AG09309 (cell line): ENCODE data around the gene SH2D6.

Experiments
- DNase-seq: peaks from one replicate; pipeline ENCODE4 v3.0.0-alpha.2; 2010; ENCODE audit warnings: low read depth
- H3K4me3 ChIP-seq: 2 replicates; pipeline ENCODE4 v1.5.1; 2011; ENCODE audit warnings: mild to moderate bottlenecking, low read depth, low read length, moderate library complexity; ENCODE audit not compliant: control insufficient read depth
- TF ChIP-seq, protein P1 (sequence below): IDR thresholded peaks from 2 replicates; pipeline ENCODE4 v1.5.1; 2011; ENCODE audit warnings: mild to moderate bottlenecking, low read depth, low read length, inconsistent platforms; ENCODE audit not compliant: insufficient read depth, control insufficient read depth; ENCODE audit errors: missing control alignments

SH2D6 gene

DNA sequence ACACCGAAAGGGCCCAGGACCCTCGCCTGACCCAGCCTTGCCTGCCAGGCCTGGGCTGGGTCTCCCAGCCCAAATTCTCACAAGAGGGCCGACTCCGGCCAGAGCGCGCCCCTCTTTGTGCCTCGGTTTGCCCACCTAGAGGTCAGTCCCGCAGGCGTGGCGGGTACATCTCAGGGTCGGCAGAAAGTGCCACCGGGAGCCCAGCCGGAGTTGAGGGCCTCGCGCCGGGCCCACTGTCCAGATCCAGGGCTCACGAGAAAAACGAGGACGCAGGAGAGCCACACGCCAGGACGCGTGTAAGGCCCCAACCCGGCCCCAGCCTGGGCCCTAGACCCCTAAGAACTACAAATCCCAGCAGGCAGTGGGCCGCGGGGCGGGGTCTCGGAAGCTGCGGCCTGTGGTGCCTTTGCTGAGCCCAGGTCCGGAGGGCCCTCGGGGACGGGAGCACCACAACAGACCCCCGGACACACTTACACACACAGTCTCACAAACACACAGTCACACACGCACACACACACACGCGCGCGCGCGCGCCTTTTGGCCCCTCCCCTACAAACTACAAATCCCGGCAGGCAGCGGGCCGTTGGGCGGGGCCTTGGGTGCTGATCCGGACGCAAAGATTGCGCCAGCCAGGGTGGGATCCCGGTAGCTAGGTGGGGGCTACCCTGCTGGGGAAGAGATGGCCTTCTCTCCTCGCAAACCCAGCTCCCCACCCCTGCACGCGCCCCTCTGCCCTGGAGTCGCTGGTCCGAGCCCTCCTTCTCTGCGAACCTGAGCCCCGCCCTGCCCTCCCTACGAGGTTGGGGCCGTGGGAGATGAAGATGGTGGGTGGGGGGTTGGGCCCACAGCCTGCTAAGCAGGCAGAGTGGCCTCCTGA is at the start of gene SH2D6:
TSS of gene SH2D6 (plus strand) at position 583 of the 877 bp plus-strand sequence. CDS start 10,752 bp downstream, outside the sequence.
- H3K4me3 ChIP-seq = peak within 1 kb of the TSS; percentile 56
- no peak for DNase-seq
- TF ChIP-seq, protein P1, sequence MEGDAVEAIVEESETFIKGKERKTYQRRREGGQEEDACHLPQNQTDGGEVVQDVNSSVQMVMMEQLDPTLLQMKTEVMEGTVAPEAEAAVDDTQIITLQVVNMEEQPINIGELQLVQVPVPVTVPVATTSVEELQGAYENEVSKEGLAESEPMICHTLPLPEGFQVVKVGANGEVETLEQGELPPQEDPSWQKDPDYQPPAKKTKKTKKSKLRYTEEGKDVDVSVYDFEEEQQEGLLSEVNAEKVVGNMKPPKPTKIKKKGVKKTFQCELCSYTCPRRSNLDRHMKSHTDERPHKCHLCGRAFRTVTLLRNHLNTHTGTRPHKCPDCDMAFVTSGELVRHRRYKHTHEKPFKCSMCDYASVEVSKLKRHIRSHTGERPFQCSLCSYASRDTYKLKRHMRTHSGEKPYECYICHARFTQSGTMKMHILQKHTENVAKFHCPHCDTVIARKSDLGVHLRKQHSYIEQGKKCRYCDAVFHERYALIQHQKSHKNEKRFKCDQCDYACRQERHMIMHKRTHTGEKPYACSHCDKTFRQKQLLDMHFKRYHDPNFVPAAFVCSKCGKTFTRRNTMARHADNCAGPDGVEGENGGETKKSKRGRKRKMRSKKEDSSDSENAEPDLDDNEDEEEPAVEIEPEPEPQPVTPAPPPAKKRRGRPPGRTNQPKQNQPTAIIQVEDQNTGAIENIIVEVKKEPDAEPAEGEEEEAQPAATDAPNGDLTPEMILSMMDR = no peak

DNA sequence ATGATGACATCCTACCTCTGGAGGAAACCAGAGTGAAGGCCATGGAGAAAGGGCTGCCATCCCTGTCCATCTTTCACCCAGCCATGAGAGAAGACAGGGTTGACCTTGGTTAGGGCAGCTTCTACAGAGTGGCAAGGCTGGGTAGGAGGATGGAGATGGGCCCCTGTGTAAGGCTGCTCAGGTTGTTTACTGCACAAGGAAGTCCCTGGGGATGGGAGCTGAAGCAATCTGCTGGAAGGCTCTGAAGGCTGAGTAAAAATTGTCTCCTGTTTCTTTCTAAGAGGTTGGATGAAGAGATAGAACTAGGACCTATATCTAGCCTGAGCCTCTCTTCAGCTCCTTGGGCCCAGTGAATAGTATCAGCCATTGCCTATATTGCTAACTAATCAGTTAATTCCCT is 49.6 kb upstream of the SH2D6 start:
- H3K4me3 ChIP-seq = no peak overlapping the region
- DNase-seq = no peak
- TF ChIP-seq, protein P1 = no peak

DNA sequence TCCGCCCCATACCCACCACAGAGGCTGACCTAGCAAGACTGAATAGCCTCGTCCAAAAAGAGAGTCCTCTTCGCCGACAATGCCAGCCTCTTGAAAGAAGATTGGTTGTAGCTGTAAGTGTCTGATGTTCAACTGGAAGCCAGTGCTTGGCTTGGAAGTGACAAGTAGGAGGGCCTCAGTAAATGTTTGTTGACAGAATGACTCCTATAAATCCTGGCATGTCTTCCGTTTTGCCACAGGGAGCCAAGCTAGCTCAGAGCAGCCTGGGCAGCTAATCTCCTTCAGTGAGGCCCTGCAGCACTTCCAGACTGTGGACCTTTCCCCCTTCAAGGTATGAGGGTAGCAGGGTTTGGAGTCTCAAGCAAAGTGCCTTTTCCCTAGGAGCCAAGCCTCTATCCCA is 49.0 kb upstream of the SH2D6 start:
- TF ChIP-seq, protein P1 = no peak
- H3K4me3 ChIP-seq = no peak overlapping the region
- DNase-seq = no peak

DNA sequence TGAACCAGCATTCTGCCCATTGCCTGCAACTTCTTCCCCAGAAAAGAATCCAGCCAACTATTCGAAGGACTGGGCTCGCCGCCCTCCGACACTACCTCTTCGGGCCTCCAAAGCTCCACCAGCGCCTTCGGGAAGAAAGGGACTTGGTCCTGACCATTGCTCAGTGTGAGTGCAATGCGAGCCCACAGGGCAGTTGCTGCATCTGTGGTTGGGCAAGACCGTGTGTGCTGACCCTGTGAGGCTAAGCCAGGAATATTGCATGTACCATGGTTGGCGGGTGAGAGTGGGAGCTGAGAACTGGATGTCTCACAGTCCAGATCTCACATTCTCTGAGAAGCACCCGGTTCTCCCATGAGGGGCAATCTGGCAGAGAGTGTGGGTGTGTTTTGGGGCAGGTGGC is 47.5 kb upstream of the SH2D6 start:
- DNase-seq = no peak
- TF ChIP-seq, protein P1 = no peak
- no peak overlapping the region for H3K4me3 ChIP-seq

DNA sequence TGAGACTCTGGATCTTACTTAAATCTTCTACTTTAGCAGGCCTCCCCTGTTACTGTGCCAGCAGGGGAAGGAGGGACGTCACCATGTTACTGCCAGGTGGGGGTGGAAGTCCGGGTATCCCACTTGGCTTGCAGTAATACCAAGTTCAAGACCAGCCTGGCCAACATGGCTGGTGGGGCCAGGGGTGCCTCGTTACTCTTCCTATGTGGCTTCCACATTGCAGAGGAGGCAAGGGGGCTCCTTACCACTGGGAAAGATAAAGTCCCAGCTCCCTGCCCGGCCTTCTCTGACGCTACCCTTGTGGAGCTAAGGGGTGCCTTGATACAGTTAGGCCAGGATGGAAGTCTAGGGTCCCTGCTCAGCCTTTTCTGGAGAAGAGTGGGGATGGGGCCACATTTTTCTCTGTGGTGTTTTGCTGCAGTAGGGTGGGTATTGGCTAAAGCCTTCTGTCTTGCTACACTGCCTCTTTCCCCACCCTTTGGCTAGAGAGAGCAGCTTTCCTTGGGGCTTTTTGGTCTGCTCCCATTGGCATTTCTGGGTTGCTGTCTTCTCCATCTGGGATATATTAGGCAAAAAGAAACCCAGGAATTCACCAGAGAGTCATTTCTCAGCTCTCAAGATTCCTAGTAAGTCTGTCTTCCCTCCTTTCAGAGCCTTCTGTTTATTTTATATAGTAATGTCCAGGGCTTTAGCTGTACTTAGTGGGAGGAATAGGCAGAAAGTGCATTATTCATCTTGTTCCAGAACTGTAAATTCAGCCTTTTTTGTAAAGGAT is 42.0 kb upstream of the SH2D6 start:
- TF ChIP-seq, protein P1 = no peak
- H3K4me3 ChIP-seq = no peak overlapping the region
- DNase-seq = peak; percentile 43

DNA sequence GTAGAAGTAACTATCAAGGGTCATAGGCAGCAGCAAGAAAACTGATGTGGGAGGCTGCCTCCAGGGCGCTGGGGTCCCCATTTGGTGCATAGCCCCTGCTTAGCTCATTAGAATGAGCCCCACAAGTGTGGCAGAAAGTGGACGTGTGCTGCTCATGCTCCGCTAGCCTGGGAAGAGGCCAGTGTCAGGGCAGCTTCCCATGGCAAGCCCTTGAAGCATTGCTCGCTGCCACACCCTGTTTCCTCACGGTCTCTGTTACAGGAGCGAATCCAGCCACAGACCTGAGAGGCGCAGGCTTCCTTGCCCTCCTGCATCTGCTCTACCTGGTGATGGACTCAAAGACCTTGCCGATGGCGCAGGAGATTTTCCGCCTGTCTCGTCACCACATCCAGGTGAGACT is 41.4 kb upstream of the SH2D6 start:
- no peak for DNase-seq
- no peak overlapping the region for H3K4me3 ChIP-seq
- TF ChIP-seq, protein P1 = no peak
